ENCODE results near the gene ECSCR.
"Not testable (repeated sequence)": the region's sequence is repeated elsewhere in the genome, so short reads cannot be mapped to it uniquely, and the experiment has no call there.

DNA sequence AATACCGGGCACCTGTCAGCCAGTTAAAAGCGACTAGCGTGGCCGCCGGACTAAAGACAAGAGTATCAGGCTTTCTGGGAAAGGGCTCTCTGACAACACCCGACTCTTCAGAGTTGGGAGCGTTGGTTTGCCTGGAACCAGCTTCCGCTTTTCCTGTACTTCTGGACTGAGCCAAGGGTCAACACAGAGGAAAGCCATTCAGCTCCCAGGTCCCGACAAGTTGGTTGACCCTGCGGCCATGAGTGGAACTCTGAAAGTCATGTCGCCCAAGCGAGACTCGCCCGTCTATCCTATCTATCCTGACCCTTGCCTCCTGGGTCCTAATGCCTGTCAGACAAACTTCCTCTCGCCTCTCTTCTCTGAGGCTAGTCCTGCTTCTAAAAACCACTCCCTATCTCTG is 41.3 kb upstream of the ECSCR start:
- not testable (repeated sequence) for TF ChIP-seq POLR2A, EP300 (IDR thresholded peaks at IDR 0.05)
- TF ChIP-seq, protein P1, sequence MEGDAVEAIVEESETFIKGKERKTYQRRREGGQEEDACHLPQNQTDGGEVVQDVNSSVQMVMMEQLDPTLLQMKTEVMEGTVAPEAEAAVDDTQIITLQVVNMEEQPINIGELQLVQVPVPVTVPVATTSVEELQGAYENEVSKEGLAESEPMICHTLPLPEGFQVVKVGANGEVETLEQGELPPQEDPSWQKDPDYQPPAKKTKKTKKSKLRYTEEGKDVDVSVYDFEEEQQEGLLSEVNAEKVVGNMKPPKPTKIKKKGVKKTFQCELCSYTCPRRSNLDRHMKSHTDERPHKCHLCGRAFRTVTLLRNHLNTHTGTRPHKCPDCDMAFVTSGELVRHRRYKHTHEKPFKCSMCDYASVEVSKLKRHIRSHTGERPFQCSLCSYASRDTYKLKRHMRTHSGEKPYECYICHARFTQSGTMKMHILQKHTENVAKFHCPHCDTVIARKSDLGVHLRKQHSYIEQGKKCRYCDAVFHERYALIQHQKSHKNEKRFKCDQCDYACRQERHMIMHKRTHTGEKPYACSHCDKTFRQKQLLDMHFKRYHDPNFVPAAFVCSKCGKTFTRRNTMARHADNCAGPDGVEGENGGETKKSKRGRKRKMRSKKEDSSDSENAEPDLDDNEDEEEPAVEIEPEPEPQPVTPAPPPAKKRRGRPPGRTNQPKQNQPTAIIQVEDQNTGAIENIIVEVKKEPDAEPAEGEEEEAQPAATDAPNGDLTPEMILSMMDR (IDR thresholded peaks at IDR 0.05): not testable (repeated sequence)
